ENCODE measurements around the gene PTPRO.

Gene PTPRO

GRCh38 chr12:15634010-15634683, 311.8 kb downstream of the PTPRO start:
- no peaks in the 10 kb centered on the region for H3K79me2 ChIP-seq (ENCODE audit: low read length)
- H3K4me2 ChIP-seq (ENCODE audit: low read length), result no peak overlapping the region
- no peaks in the 10 kb centered on the region for H3K27me3 ChIP-seq (ENCODE audit: low read depth, low read length)
- H3K4me1 ChIP-seq (ENCODE audit: low read length), result peaks cover 11% of the 10 kb centered on the region
- no peaks in the 10 kb centered on the region for H3K36me3 ChIP-seq (replicated peaks; ENCODE audit: low read depth, low read length)
- H3K9ac ChIP-seq (ENCODE audit: low read length), result no peak overlapping the region
- H4K20me1 ChIP-seq (ENCODE audit: insufficient read depth, low read length), result no peaks in the 10 kb centered on the region
- no peak overlapping the region for H2AFZ ChIP-seq (ENCODE audit: low read depth, low read length)
- no peaks in the 10 kb centered on the region for H3K9me3 ChIP-seq (ENCODE audit: insufficient read depth, low read length)
- H3K27ac ChIP-seq (ENCODE audit: low read length), result no peak overlapping the region
- TF ChIP-seq CTCF (IDR thresholded peaks at IDR 0.05; ENCODE audit: low read depth, low read length) (no peak), EZH2phosphoT487 (IDR thresholded peaks at IDR 0.05; ENCODE audit: low read depth) (no peak)
- no peak overlapping the region for H3K4me3 ChIP-seq (ENCODE audit: low read length)

- Histone ChIP-seq H2AFZ (ENCODE audit: low read depth, low read length) (no peak overlapping the region), H3K27me3 (ENCODE audit: low read depth, low read length) (no peaks in the 10 kb centered on the region), H3K9ac (ENCODE audit: low read length) (no peak overlapping the region), H3K4me2 (ENCODE audit: low read length) (no peak overlapping the region), H3K4me3 (ENCODE audit: low read length) (no peak overlapping the region), H3K79me2 (ENCODE audit: low read length) (no peaks in the 10 kb centered on the region), H3K4me1 (ENCODE audit: low read length) (no peaks in the 10 kb centered on the region), H4K20me1 (ENCODE audit: insufficient read depth, low read length) (no peaks in the 10 kb centered on the region), H3K27ac (ENCODE audit: low read length) (no peak overlapping the region), H3K36me3 (replicated peaks; ENCODE audit: low read depth, low read length) (no peaks in the 10 kb centered on the region), H3K9me3 (ENCODE audit: insufficient read depth, low read length) (no peaks in the 10 kb centered on the region)
- TF ChIP-seq EZH2phosphoT487 (IDR thresholded peaks at IDR 0.05; ENCODE audit: low read depth) (no peak), CTCF (IDR thresholded peaks at IDR 0.05; ENCODE audit: low read depth, low read length) (no peak)
Observed at GRCh38 chr12:15636060-15636890, 314.0 kb downstream of the PTPRO start.

- no peaks in the 10 kb centered on the region for H4K20me1 ChIP-seq (ENCODE audit: insufficient read depth, low read length)
- TF ChIP-seq EZH2phosphoT487 (IDR thresholded peaks at IDR 0.05; ENCODE audit: low read depth) (no peak), CTCF (IDR thresholded peaks at IDR 0.05; ENCODE audit: low read depth, low read length) (no peak)
- no peak overlapping the region for H3K27ac ChIP-seq (ENCODE audit: low read length)
- no peaks in the 10 kb centered on the region for H3K9me3 ChIP-seq (ENCODE audit: insufficient read depth, low read length)
- H3K9ac ChIP-seq (ENCODE audit: low read length), result no peak overlapping the region
- H3K27me3 ChIP-seq (ENCODE audit: low read depth, low read length), result no peaks in the 10 kb centered on the region
- H3K4me1 ChIP-seq (ENCODE audit: low read length), result no peaks in the 10 kb centered on the region
- no peak overlapping the region for H2AFZ ChIP-seq (ENCODE audit: low read depth, low read length)
- H3K79me2 ChIP-seq (ENCODE audit: low read length), result no peaks in the 10 kb centered on the region
- no peak overlapping the region for H3K4me3 ChIP-seq (ENCODE audit: low read length)
- H3K36me3 ChIP-seq (replicated peaks; ENCODE audit: low read depth, low read length), result no peaks in the 10 kb centered on the region
- H3K4me2 ChIP-seq (ENCODE audit: low read length), result no peak overlapping the region
Observed at GRCh38 chr12:15638231-15638630, 315.9 kb downstream of the PTPRO start.

GRCh38 chr12:15644700-15645099, 322.4 kb downstream of the PTPRO start:
- Histone ChIP-seq H3K27me3 (ENCODE audit: low read depth, low read length) (no peaks in the 10 kb centered on the region), H3K79me2 (ENCODE audit: low read length) (no peaks in the 10 kb centered on the region), H3K4me1 (ENCODE audit: low read length) (no peaks in the 10 kb centered on the region), H3K4me3 (ENCODE audit: low read length) (no peak overlapping the region), H3K4me2 (ENCODE audit: low read length) (no peak overlapping the region), H2AFZ (ENCODE audit: low read depth, low read length) (no peak overlapping the region), H3K9me3 (ENCODE audit: insufficient read depth, low read length) (no peaks in the 10 kb centered on the region), H3K9ac (ENCODE audit: low read length) (no peak overlapping the region), H4K20me1 (ENCODE audit: insufficient read depth, low read length) (no peaks in the 10 kb centered on the region), H3K27ac (ENCODE audit: low read length) (no peak overlapping the region), H3K36me3 (replicated peaks; ENCODE audit: low read depth, low read length) (no peaks in the 10 kb centered on the region)
- TF ChIP-seq EZH2phosphoT487 (IDR thresholded peaks at IDR 0.05; ENCODE audit: low read depth), result no peak
- TF ChIP-seq CTCF (IDR thresholded peaks at IDR 0.05; ENCODE audit: low read depth, low read length), result no peak
